Stimulated activated memory B cell treated with anti-CD40 and anti-IgM and Interleukin-4, amounts not matched to agents 10 μg/mL and 1 μg/mL and 100 μg/mL, for 72 hours (primary cell): ENCODE data around the gene TEKT2.
A peak's percentile ranks its signal among the peaks of the same experiment; 100 is the strongest.

Experiments used
- ATAC-seq: fragments of 150-1000 bp; cut with Tn5 transposase; 2 replicates; pipeline ENCODE4 v1.10.0; 2021
- H3K27ac Mint-ChIP-seq: one replicate; pipeline ENCODE4 v1.8.0; 2022; ENCODE audit warnings: mild to moderate bottlenecking, mixed read lengths
- H3K27me3 Mint-ChIP-seq: one replicate; pipeline ENCODE4 v1.8.0; 2022; ENCODE audit warnings: mixed read lengths
- H3K36me3 Mint-ChIP-seq: one replicate; pipeline ENCODE4 v1.8.0; 2022; ENCODE audit warnings: mixed read lengths
- H3K4me1 Mint-ChIP-seq: one replicate; pipeline ENCODE4 v1.8.0; 2022; ENCODE audit warnings: mixed read lengths
- H3K4me3 Mint-ChIP-seq: one replicate; pipeline ENCODE4 v1.8.0; 2022; ENCODE audit warnings: mild to moderate bottlenecking, moderate library complexity, mixed read lengths
- H3K9me3 Mint-ChIP-seq: one replicate; pipeline ENCODE4 v1.8.0; 2022; ENCODE audit warnings: mixed read lengths

The TEKT2 gene

GRCh38 chr1:36128126-36128904, 44.4 kb downstream of the TEKT2 start:
- peaks cover 27% of the 10 kb centered on the region for H3K4me1 Mint-ChIP-seq
- no peaks in the 10 kb centered on the region for H3K36me3 Mint-ChIP-seq
- no peaks in the 10 kb centered on the region for H3K9me3 Mint-ChIP-seq
- H3K27me3 Mint-ChIP-seq, result peaks cover 26% of the 10 kb centered on the region
- no peak for ATAC-seq
- H3K4me3 Mint-ChIP-seq, result no peak overlapping the region
- peak overlapping the region; percentile 24 for H3K27ac Mint-ChIP-seq

- Mint-ChIP-seq H3K27me3 (peaks cover 26% of the 10 kb centered on the region), H3K9me3 (no peaks in the 10 kb centered on the region), H3K4me3 (no peak overlapping the region), H3K4me1 (peaks cover 21% of the 10 kb centered on the region), H3K27ac (no peak overlapping the region), H3K36me3 (no peaks in the 10 kb centered on the region)
- no peak for ATAC-seq
Observed at GRCh38 chr1:36128905-36129206, 45.0 kb downstream of the TEKT2 start.

GRCh38 chr1:36132029-36132428, 48.1 kb downstream of the TEKT2 start:
- Mint-ChIP-seq H3K27ac (no peak overlapping the region), H3K4me3 (no peak overlapping the region), H3K36me3 (peaks cover 2% of the 10 kb centered on the region), H3K9me3 (no peaks in the 10 kb centered on the region), H3K4me1 (peaks cover 5% of the 10 kb centered on the region), H3K27me3 (no peaks in the 10 kb centered on the region)
- no peak for ATAC-seq

GRCh38 chr1:36133484-36133883, 49.6 kb downstream of the TEKT2 start:
- Mint-ChIP-seq H3K4me3 (no peak overlapping the region), H3K27ac (no peak overlapping the region), H3K27me3 (no peaks in the 10 kb centered on the region)

GRCh38 chr1:36134031-36134430, 50.1 kb downstream of the TEKT2 start:
- no peak overlapping the region for H3K4me3 Mint-ChIP-seq
- ATAC-seq, result no peak
- no peak overlapping the region for H3K27ac Mint-ChIP-seq
- H3K4me1 Mint-ChIP-seq, result peaks cover 5% of the 10 kb centered on the region
- H3K36me3 Mint-ChIP-seq, result peaks cover 19% of the 10 kb centered on the region
- H3K9me3 Mint-ChIP-seq, result no peaks in the 10 kb centered on the region
- no peaks in the 10 kb centered on the region for H3K27me3 Mint-ChIP-seq

More at GRCh38 chr1:36133484-36133883, 49.6 kb downstream of the TEKT2 start:
- peaks cover 17% of the 10 kb centered on the region for H3K36me3 Mint-ChIP-seq
- ATAC-seq, result no peak
- H3K4me1 Mint-ChIP-seq, result peaks cover 5% of the 10 kb centered on the region
- no peaks in the 10 kb centered on the region for H3K9me3 Mint-ChIP-seq

- Mint-ChIP-seq H3K4me1 (peaks cover 5% of the 10 kb centered on the region), H3K27ac (no peak overlapping the region), H3K27me3 (no peaks in the 10 kb centered on the region), H3K36me3 (peaks cover 24% of the 10 kb centered on the region), H3K9me3 (no peaks in the 10 kb centered on the region), H3K4me3 (no peak overlapping the region)
- ATAC-seq, result peak; percentile 74
Observed at GRCh38 chr1:36134505-36135329, 50.8 kb downstream of the TEKT2 start.

GRCh38 chr1:36135330-36135667, 51.4 kb downstream of the TEKT2 start:
- Mint-ChIP-seq H3K4me3 (no peak overlapping the region), H3K36me3 (peaks cover 30% of the 10 kb centered on the region), H3K9me3 (no peaks in the 10 kb centered on the region), H3K4me1 (peaks cover 5% of the 10 kb centered on the region), H3K27ac (no peak overlapping the region), H3K27me3 (no peaks in the 10 kb centered on the region)
- ATAC-seq, result no peak

GRCh38 chr1:36135796-36136195, 51.9 kb downstream of the TEKT2 start:
- Mint-ChIP-seq H3K27me3 (no peaks in the 10 kb centered on the region), H3K36me3 (peaks cover 30% of the 10 kb centered on the region), H3K4me3 (no peak overlapping the region), H3K27ac (peak overlapping the region; percentile 4), H3K4me1 (peaks cover 9% of the 10 kb centered on the region), H3K9me3 (no peaks in the 10 kb centered on the region)
- no peak for ATAC-seq

- Mint-ChIP-seq H3K4me1 (peaks cover 16% of the 10 kb centered on the region), H3K9me3 (no peaks in the 10 kb centered on the region), H3K36me3 (peaks cover 30% of the 10 kb centered on the region), H3K27ac (no peak overlapping the region), H3K4me3 (no peak overlapping the region), H3K27me3 (no peaks in the 10 kb centered on the region)
- ATAC-seq, result no peak
Observed at GRCh38 chr1:36136535-36136934, 52.6 kb downstream of the TEKT2 start.

GRCh38 chr1:36137226-36137625, 53.3 kb downstream of the TEKT2 start:
- Mint-ChIP-seq H3K36me3 (peaks cover 30% of the 10 kb centered on the region), H3K27ac (no peak overlapping the region), H3K27me3 (no peaks in the 10 kb centered on the region), H3K9me3 (no peaks in the 10 kb centered on the region), H3K4me1 (peaks cover 23% of the 10 kb centered on the region), H3K4me3 (no peak overlapping the region)
- ATAC-seq, result no peak

GRCh38 chr1:36137776-36138175, 53.9 kb downstream of the TEKT2 start:
- ATAC-seq, result no peak
- peaks cover 25% of the 10 kb centered on the region for H3K4me1 Mint-ChIP-seq
- H3K36me3 Mint-ChIP-seq, result peaks cover 30% of the 10 kb centered on the region
- no peaks in the 10 kb centered on the region for H3K9me3 Mint-ChIP-seq
- H3K4me3 Mint-ChIP-seq, result no peak overlapping the region
- no peaks in the 10 kb centered on the region for H3K27me3 Mint-ChIP-seq
- no peak overlapping the region for H3K27ac Mint-ChIP-seq
